HG03432 (cell line): ENCODE results near the gene CCDC154.
A peak's percentile ranks its signal among the peaks of the same experiment; 100 is the strongest.

Experiments used
- ATAC-seq: cut with Tn5 transposase; IDR thresholded peaks from one replicate; pipeline ENCODE4 v1.9.1; 2021; ENCODE audit warnings: mild to moderate bottlenecking, moderate library complexity; ENCODE audit not compliant: unreplicated experiment

Gene CCDC154

GRCh38 chr16:1425616-1426370, 18.6 kb downstream of the CCDC154 start:
- ATAC-seq, result no peak

DNA sequence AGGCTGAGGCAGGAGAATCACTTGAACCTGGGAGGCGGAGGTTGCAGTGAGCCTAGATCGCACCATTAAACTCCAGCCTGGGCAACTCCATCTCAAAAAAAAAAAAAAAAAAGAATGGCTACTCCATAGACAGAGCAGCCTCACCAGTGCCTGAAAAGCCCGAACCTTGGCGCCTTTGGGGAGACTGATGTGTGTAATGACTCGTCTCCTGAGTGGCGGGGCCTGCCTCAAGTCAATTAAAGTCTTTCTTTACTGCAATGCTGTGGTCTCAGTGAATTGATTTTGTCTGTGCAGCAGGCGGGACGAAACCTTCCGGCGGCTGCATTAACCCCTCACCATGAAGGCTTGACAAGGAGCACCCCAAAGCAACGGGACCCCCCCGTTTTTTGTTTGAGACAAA, 20.3 kb downstream of the CCDC154 start:
- ATAC-seq, result no peak

DNA sequence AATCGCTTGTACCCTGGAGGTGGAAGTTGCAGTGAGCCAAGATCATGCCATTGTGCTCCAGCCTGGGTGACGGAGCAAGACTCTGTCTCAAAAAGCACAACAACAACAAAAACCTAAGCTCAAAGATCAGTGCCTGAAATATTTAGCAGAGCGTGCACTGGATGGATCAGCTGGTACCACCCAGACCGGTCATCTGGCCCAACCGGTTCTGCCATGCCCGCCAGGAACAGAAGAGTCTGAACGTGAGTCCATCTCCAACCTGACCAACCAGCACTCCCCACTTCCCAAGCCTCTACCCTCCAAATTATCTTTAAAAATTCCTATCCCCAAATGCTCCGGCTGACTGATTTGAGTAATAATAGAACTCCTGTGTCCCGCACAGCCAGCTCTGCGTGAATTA, 22.3 kb downstream of the CCDC154 start:
- ATAC-seq, result no peak

DNA sequence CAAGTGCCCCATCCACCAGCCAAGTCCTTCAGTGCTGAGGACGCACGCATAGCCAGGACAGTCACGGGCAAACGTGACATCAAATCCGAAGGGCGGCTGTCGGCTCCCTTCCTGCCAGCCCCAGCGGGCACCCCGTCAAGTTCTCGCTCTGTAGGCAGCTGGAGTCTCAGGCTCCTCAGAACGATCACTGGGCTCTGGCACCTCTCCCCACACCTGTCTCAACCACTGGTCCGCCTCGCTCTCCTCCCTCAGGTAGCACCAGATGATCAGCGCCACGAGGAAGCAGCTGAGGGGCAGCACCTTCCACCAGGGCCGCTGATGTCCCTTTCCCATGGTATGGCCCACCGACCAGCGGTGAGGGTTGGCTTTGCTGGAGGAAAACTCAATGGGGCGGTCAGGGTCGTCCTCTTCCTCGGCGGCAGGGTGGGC, 24.2 kb downstream of the CCDC154 start:
- peak; percentile 16 for ATAC-seq

DNA sequence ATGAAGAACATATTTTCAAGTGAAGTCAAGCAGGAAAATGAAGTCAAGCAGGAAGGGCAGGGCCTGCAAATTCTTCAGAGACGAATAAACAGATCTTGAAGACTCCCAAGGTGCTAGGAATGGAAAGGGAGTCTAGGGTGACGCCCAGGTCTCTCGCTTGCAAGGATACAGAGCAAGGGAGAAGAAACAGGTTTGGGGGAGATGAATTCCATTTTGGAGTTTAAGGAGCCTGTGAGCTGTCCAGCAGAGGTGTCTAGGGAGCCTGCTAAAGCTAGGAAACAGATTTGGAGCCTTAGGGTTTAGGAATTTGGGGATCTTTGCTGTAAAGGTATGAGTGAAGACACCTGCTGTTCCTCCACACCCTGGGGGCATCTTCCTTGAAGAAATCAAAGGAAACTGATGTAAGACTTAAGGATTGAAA, 27.8 kb downstream of the CCDC154 start:
- ATAC-seq, result no peak

- ATAC-seq, result peak; percentile 61
These were observed 29.7 kb downstream of the CCDC154 start, which contains the start of gene UNKL for GRCh38 chr16:1414532-1415260. UNKL (minus strand) TSS chr16:1414704; CDS start chr16:1414691, 13 bp downstream.

GRCh38 chr16:1413684-1414531, 30.4 kb downstream of the CCDC154 start:
- ATAC-seq, result peak; percentile 40

GRCh38 chr16:1412847-1413246, 31.5 kb downstream of the CCDC154 start:
- no peak for ATAC-seq

GRCh38 chr16:1408171-1408837, 36.1 kb downstream of the CCDC154 start:
- ATAC-seq, result peak; percentile 83

DNA sequence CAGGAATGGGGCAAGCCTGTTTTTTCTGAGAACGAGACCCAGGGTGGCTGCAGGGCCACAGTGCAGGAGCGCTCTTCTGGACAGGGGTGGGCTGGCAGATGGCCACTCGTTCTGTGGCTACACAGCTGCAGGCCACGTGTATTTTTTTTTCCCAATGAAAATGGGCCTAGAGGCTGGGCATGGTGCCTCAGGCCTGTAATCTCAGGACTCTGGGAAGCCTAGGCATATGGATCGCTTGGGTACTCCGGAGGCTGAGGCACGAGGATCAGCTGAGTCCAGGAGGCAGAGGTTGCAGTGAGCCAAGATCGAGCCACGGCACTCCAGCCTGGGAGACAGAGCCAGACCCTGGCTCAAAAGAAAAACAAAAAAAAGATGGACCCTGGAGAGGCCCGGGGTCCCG, 36.6 kb downstream of the CCDC154 start:
- peak; percentile 10 for ATAC-seq

- no peak for ATAC-seq
These were observed 40.6 kb downstream of the CCDC154 start for GRCh38 chr16:1403733-1404132.

- ATAC-seq, result no peak
These were observed 41.3 kb downstream of the CCDC154 start for GRCh38 chr16:1403036-1403435.

DNA sequence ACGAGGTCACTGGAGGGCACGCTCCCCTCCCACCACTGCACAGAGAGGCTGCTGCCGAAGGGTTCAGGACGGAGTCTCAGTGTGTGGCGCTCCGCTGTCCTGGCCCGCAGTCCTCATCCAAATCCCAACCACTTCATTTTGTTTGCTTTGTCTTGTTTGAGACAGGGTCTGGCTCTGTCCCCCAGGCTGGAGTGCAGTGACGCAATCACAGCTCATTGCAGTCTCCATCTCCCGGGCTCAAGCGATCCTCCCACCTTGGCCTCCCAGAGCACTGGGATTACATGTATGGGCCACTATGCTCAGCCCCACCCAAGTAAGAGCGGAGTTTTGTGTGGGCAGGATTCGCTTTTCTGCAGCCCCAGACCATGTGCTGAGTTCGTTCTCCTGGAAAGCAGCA, 42.6 kb downstream of the CCDC154 start:
- ATAC-seq, result no peak

GRCh38 chr16:1401061-1401757, 43.1 kb downstream of the CCDC154 start:
- ATAC-seq, result no peak

GRCh38 chr16:1398826-1399581, 45.4 kb downstream of the CCDC154 start:
- no peak for ATAC-seq

GRCh38 chr16:1398351-1398750, 46.0 kb downstream of the CCDC154 start:
- ATAC-seq, result no peak

- no peak for ATAC-seq
These were observed 46.6 kb downstream of the CCDC154 start for GRCh38 chr16:1397779-1398178.

DNA sequence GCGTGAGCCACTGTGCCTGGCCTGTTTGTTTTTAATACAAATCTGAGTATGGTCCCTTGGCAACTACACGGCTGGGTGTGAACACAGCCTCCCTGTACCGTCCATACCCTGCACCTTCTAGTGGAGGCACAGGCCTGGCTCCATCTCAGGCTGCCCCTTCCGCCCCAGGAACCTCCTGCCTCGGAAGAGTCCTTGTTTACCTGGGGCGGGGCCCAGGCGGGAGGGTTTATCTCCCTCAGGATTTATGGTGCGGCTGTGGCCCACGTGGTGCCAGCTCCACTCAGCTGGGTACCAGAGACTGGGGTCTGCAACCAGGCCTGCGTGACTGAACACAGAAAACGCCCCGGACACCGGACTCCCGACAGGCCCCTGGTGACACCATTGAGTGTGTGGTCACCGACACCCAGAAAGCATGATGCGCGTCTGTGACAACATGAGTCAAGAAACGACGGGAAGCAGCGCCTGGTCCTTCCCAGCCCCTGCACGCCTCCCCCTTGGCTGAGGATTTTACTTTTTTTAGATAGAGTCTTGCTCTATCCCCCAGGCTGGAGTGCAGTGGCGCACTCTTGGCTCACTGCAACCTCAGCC, 48.8 kb downstream of the CCDC154 start:
- ATAC-seq, result no peak

DNA sequence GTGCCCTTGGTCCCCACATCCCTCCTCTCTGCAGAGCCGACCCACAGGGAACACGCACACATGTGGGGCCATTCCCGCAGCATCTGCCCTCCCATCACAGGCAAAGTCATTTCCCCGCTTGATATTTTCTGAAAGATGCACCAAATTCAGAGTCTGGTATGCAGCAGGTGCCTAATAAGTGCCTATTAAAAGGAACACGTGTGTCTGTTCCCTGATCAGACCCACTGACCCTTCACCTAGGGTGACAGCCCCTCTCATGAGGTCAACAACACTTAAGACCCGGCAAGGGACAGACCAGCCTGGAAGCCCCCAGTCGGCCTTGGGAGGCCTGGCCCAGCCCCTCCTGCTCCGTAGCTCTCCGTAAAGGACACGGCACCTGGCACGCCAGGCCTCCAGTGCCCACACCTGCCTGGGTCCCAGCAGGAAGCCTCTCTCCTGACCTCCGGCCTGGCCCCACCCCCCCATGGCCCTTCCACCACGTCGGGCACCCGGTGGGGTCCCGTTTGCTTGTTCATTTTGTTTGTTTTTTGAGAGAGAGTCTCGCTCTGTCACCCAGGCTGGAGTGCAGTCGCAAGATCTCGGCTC, 49.9 kb downstream of the CCDC154 start:
- no peak for ATAC-seq
